GM06990 (cell line): ENCODE data around the gene WDR49.

Experiments
- DNase-seq: peaks from one replicate; pipeline ENCODE4 v3.0.0-alpha.2; 2011; ENCODE audit not compliant: insufficient read length; ENCODE audit errors: extremely low read depth
- H3K27me3 ChIP-seq: replicated peaks from 2 replicates; pipeline ENCODE4 v1.6.0; 2011; ENCODE audit warnings: low read length; ENCODE audit not compliant: control insufficient read depth, insufficient read depth
- H3K36me3 ChIP-seq: 2 replicates; pipeline ENCODE4 v1.5.1; 2011; ENCODE audit warnings: low read length; ENCODE audit not compliant: control insufficient read depth, insufficient read depth
- H3K4me3 ChIP-seq: replicated peaks from 2 replicates; pipeline ENCODE4 v1.5.1; 2011; ENCODE audit warnings: low read depth, mild to moderate bottlenecking, control low read depth, low read length
- TF ChIP-seq, protein P1 (sequence below): IDR thresholded peaks from 2 replicates; pipeline ENCODE4 v1.5.1; 2011; ENCODE audit warnings: low read length, control low read depth, mild to moderate bottlenecking, inconsistent platforms; ENCODE audit not compliant: insufficient read depth, poor library complexity, severe bottlenecking

WDR49 gene

DNA sequence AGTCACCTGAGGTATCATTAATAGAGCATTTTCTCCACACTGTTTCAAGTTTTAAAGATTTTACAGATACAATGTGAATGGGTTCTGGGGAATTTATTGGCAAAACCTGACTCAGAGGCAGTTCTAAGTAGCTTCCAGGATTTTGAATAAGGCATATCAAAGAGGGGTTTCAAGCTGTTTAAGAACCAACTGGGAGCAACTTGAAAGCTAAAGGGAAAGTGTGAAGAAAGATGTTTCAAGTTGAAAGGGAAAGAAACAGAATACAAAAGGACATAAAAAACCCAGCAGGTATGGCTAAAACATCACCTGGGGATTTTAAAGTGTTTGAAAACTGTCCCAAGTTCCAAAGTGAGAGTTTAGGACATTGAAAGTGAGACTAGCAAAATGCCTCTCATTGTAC, 162.1 kb downstream of the WDR49 start:
- no peaks in the 10 kb centered on the region for H3K36me3 ChIP-seq
- DNase-seq = no peak
- H3K27me3 ChIP-seq = no peaks in the 10 kb centered on the region
- H3K4me3 ChIP-seq = no peak overlapping the region
- TF ChIP-seq, protein P1, sequence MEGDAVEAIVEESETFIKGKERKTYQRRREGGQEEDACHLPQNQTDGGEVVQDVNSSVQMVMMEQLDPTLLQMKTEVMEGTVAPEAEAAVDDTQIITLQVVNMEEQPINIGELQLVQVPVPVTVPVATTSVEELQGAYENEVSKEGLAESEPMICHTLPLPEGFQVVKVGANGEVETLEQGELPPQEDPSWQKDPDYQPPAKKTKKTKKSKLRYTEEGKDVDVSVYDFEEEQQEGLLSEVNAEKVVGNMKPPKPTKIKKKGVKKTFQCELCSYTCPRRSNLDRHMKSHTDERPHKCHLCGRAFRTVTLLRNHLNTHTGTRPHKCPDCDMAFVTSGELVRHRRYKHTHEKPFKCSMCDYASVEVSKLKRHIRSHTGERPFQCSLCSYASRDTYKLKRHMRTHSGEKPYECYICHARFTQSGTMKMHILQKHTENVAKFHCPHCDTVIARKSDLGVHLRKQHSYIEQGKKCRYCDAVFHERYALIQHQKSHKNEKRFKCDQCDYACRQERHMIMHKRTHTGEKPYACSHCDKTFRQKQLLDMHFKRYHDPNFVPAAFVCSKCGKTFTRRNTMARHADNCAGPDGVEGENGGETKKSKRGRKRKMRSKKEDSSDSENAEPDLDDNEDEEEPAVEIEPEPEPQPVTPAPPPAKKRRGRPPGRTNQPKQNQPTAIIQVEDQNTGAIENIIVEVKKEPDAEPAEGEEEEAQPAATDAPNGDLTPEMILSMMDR = no peak

DNA sequence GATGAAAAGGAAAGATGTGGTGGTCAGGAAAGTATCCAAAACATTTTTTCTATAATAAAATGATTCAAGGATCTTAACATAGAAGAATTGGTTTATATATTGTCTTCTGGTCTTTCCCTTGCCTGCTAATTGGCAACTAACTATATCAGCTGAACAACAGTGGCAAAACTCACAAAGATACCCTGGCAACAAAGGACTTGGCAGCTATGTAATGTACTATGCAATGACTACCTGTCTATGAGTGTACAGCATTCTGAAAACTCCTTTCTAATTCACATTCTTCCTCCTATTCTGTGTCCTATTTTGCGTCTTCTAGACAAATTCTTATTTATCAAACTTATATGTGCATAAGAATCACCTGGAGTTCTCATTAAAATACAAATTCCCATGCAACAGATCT, 164.2 kb downstream of the WDR49 start:
- Histone ChIP-seq H3K4me3 (no peak overlapping the region), H3K27me3 (no peaks in the 10 kb centered on the region), H3K36me3 (no peaks in the 10 kb centered on the region)
- TF ChIP-seq, protein P1 = no peak
- DNase-seq = no peak

DNA sequence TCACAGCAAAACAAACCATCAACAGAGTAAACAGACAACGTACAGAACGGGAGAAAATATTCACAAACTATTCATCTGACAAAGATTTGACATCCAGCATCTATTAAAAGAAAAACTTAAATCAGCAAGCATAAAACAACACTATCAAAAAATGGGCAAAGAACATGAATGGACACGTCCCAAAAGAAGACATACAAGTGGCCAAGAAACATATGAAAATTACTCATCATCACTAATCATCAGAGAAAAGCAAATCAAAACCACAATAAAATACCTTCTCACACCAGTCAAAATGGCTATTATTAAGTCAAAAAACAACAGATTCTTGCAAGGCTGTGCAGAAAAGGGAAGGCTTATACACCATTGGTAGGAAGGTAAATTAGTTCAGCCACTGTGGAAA, 166.2 kb downstream of the WDR49 start:
- H3K4me3 ChIP-seq = no peak overlapping the region
- no peaks in the 10 kb centered on the region for H3K36me3 ChIP-seq
- TF ChIP-seq, protein P1 = no peak
- no peaks in the 10 kb centered on the region for H3K27me3 ChIP-seq
- no peak for DNase-seq

DNA sequence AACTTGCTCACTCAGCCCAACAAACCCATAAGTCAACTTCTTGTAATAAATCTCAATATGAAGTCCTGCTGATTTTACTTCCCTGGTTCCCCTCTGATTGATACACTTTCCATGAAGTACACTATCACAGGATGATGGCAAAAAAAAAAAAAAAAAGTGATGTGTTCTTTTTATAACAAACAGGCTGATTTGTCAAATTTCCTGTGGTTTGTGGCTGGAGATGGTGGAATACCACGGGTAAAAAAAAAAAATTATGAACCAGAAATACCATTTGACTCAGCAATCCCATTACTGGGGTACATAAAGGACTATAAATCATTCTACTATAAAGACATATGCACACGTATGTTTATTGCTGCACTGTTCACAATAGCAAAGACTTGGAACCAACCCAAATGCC, 169.2 kb downstream of the WDR49 start:
- no peaks in the 10 kb centered on the region for H3K27me3 ChIP-seq
- H3K4me3 ChIP-seq = no peak overlapping the region
- no peak for DNase-seq
- H3K36me3 ChIP-seq = no peaks in the 10 kb centered on the region
- TF ChIP-seq, protein P1 = no peak

DNA sequence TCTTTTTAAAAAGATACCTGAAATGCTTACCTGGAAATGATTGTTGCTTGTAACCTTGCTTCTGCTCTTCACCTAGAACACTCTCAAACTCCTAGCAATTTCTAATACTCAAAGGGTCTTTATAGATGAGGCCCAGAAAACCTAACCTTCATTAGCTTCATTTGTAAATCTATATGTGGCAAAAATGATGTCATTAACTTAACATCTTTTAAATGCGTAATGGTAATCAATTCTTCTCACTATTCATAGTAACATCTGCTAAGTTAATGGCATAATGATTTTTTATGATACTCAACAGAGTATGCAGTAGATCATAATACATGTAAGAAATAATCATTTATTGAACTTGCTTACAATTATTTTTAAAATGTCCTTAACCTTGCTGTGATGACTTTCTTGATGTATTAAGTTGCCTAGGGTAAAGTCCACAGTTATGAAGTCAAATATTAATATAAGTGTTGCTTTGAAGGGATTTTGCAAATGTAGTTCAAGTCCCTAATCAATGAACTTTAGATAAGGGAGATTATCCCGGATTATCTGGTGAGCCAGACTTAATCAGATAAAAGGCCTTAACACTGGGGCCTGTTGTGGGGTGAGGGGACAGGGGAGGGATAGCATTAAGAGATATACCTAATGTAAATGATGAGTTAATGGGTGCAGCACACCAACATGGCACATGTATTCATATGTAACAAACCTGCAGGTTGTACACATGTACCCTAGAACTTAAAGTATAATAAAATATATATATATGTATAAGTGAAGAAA, 169.8 kb downstream of the WDR49 start:
- no peaks in the 10 kb centered on the region for H3K36me3 ChIP-seq
- no peak overlapping the region for H3K4me3 ChIP-seq
- no peak for DNase-seq
- no peaks in the 10 kb centered on the region for H3K27me3 ChIP-seq
- TF ChIP-seq, protein P1 = no peak

DNA sequence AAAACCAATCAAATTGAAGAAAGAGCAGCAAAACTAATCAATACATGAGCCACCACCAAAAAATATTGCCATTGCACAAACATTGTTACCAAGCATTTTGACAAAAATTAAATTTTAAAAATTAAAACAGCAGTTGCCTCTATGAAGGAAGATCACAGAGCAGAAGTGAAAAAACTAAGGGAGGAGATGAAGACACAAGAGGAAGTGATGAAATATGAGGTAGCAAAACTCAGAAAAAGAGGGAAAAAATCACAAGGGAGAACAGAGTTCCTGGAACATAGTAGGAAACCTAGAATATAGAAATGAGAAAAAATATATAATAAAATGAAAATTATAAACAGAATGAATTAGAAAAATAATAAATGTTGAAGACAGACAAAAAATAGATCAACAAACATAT, 172.6 kb downstream of the WDR49 start:
- Histone ChIP-seq H3K4me3 (no peak overlapping the region), H3K27me3 (no peaks in the 10 kb centered on the region), H3K36me3 (no peaks in the 10 kb centered on the region)
- no peak for DNase-seq
- TF ChIP-seq, protein P1 = no peak
